C4-2B (cell line): ENCODE results near the gene CDKN2AIPNL.
"Not testable (repeated sequence)": the region's sequence is repeated elsewhere in the genome, so short reads cannot be mapped to it uniquely, and the experiment has no call there.

Source experiments
- H3K27ac ChIP-seq: fragments of 450-650 bp; 2 replicates; pipeline ENCODE4 v1.5.1; 2017
- CTCF ChIP-seq: fragments of 450-650 bp; conservative IDR thresholded peaks from 2 replicates; pipeline ENCODE4 v1.5.1; 2017; ENCODE audit warnings: mild to moderate bottlenecking
- ZFX ChIP-seq: fragments of 450-650 bp; IDR thresholded peaks from 2 replicates; pipeline ENCODE4 v1.6.1; 2017

The CDKN2AIPNL gene

GRCh38 chr5:134398609-134399155, 13.0 kb downstream of the CDKN2AIPNL start:
- TF ChIP-seq ZFX: no peak
- no peak overlapping the region for H3K27ac ChIP-seq

DNA sequence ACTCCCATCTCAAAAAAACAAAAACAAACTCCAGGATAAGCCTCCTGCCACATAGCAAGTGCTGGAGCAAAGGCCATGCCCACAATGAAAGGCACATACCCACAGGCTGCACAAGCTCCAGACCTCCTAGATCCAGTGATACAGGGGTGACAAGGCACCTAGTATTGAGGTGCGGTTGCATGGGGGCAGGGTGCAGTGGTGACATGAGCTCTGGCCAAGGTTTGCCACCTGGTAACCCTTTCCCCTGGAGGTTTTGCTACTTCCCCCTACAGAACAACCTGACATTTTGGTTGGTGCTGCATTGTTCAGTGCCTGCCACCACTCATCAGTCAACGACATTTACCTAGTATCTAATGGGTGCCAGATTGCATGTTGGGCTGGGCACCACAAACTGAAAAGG, 14.5 kb downstream of the CDKN2AIPNL start:
- no peak overlapping the region for H3K27ac ChIP-seq
- TF ChIP-seq ZFX: no peak
- no peak for TF ChIP-seq CTCF

DNA sequence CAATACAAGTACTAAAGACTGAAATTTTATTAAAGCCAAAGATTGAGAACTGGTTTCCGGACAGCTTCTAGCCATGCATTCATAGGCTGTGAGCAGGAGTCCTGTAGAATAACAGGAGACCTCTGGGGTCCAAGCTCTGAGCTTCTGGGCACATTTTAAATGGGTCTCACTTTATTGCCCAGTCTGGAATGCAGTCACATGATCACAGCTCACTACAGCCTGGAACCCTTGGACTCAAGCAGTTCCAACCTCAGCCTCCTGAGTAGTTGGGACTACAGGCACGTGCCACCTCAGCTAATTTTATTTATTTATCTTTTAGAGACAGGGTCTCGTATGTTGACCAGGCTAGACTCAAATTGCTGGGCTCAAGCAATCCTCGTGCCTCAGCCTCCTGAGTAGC, 15.4 kb downstream of the CDKN2AIPNL start:
- no peak for TF ChIP-seq CTCF
- no peak for TF ChIP-seq ZFX
- H3K27ac ChIP-seq: no peak overlapping the region

DNA sequence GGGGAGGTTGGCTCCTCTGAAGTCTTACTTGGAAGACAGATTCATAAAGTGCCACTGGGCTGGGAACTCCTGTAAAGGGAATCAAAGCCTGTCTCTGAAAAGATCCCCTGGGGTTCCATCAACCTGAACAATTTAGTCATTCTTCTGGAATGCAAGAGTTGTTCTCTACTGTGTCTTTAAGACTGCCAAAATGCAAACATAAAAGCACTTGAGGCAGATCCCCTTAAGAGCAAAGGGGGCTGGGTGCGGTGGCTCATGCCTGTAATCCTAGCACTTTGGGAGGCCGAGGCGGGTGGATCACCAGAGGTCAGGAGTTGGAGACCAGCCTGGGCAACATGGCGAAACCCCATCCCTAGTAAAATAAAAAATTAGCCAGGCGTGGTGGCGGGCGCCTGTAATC, 16.7 kb downstream of the CDKN2AIPNL start:
- no peak for TF ChIP-seq ZFX
- no peak for TF ChIP-seq CTCF
- H3K27ac ChIP-seq: no peak overlapping the region

DNA sequence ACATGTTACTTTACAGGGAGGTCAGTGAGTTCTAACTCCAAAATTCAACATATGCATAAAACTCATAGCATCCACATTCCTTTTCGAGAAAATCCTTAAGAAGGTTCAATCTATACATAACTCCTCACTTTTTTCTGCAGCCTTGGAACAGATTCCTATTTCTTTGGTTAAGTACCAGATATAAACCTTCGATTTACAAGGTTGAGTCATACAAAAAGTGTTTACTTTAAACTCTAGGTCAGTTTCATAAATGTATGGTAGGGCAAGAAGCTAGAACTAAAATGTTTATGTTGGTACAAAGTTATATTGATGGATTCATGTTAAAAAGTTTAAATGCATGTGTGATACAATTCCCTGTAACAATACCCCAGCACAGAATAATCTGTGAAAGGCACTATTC, 19.4 kb downstream of the CDKN2AIPNL start:
- no peak overlapping the region for H3K27ac ChIP-seq
- TF ChIP-seq ZFX: no peak
- no peak for TF ChIP-seq CTCF

- TF ChIP-seq CTCF: no peak
- no peak for TF ChIP-seq ZFX
- no peak overlapping the region for H3K27ac ChIP-seq
These were observed 24.2 kb downstream of the CDKN2AIPNL start for GRCh38 chr5:134387443-134387842.

DNA sequence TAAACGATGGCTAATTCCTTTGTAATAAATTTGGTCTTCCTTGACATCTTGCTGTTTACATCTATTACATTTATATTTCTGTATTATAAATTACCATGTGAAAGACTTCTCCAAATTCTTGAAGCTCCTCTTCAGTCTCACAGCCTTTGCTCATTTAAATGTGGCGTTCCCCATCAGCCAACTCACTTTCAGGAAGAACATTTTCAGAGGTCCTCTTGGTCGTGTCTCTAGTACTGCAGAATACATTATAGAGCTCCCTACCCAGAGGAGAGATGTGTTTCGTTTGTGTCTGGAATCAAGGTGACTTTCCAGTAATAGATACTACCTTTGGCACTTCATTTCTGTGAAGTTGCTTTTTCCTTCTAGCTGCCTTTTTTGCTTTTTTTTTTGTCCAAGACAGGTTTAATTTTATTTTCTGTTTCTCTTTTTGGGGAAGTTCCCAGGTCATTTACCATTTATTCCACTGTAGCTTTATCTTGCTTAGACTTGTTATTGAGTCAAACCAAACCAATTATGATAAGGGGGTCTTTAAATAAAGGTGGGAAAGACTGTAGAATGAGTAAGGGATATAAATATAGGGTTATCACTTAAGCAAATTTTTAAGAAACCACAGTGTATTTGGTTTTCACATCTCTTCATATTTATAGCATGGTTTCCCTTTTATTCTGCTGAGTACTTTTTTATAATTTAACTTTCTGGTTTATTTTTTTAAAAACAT, 27.5 kb downstream of the CDKN2AIPNL start:
- no peak overlapping the region for H3K27ac ChIP-seq
- TF ChIP-seq ZFX (no peak), CTCF (no peak)

- H3K27ac ChIP-seq: not testable (repeated sequence)
These were observed 29.5 kb downstream of the CDKN2AIPNL start for GRCh38 chr5:134382204-134382603.
